Aorta (tissue), 5 donors: ENCODE results near the gene FRMD4A. TPM values are rescaled to one million over a fixed set of nuclear protein-coding genes. Genes with fewer than 3 reads are reported as not detected.

ENCODE experiments used
- ATAC-seq: fragments of 200-7000 bp; cut with Tn5 transposase; one replicate; pipeline ENCODE4 v1.9.1; 2022; ENCODE audit warnings: moderate library complexity; ENCODE audit not compliant: low FRiP score
- DNase-seq, 2 donors: peaks; one replicate each; pipeline ENCODE4 v3.0.0-alpha.2; 2020
- H3K27ac ChIP-seq, 2 donors: one replicate each; pipeline ENCODE4 v1.5.1; 2013; ENCODE audit warnings: low read length in 2 of 2, mild to moderate bottlenecking in 2 of 2, moderate library complexity in 2 of 2, control low read depth in 1 of 2, inconsistent platforms in 1 of 2, low read depth in 1 of 2
- H3K27me3 ChIP-seq, 2 donors: one replicate each; pipeline ENCODE4 v1.6.1; 2013; ENCODE audit warnings: control low read depth in 1 of 2, low read length in 1 of 2, mild to moderate bottlenecking in 1 of 2, moderate library complexity in 1 of 2; ENCODE audit not compliant: insufficient read depth in 2 of 2, control insufficient read depth in 1 of 2
- H3K36me3 ChIP-seq, 2 donors: one replicate each; pipeline ENCODE4 v1.6.1; 2013; ENCODE audit warnings: control low read depth in 1 of 2, low read length in 1 of 2, mild to moderate bottlenecking in 1 of 2; ENCODE audit not compliant: insufficient read depth in 2 of 2, control insufficient read depth in 1 of 2
- H3K4me1 ChIP-seq, 2 donors: one replicate each; pipeline ENCODE4 v1.6.1; 2013; ENCODE audit warnings: low read length in 2 of 2, control low read depth in 1 of 2, mild to moderate bottlenecking in 1 of 2, moderate library complexity in 1 of 2; ENCODE audit not compliant: insufficient read depth in 2 of 2, control insufficient read depth in 1 of 2
- H3K4me3 ChIP-seq, 2 donors: one replicate each; pipeline ENCODE4 v1.5.1; 2013; ENCODE audit warnings: low read length in 2 of 2, control low read depth in 1 of 2, mild to moderate bottlenecking in 1 of 2
- H3K9me3 ChIP-seq: one replicate; pipeline ENCODE4 v1.6.1; 2013; ENCODE audit warnings: mild to moderate bottlenecking, low read length; ENCODE audit not compliant: control insufficient read depth
- WGBS, 2 donors: extraction: QIAGEN DNeasy Blood & Tissue Kit; methylation state at CpG; one replicate each; pipeline ENCODE4 v1.1.7; 2013; 5-methylcytosine and 5-hydroxymethylcytosine counted together
- intact Hi-C, 2 donors: fragments of 100-400 bp; cut with DNase I; formaldehyde crosslinking; loops; one replicate each; pipeline versions ENCODE4 v1.14.2 to v1.15.0; 2022
- polyA plus RNA-seq, 2 donors: library from polyadenylated mRNA; stranded (reverse); fragments of 200-250 nt; gene quantifications; one replicate each; pipeline ENCODE4 v1.2.3, GENCODE V29; 2013
- total RNA-seq, 2 donors: library from RNA; stranded (reverse); fragmentation: NEBNext Ultra II Directional; extraction: Animal tissue kit (Norgen Biotek cat#: 25700); gene quantifications; one replicate each; pipeline ENCODE4 v1.2.1, GENCODE V29; 2021
- donor health status: healthy with polysubstance abuse.
- donor health status: Bipolar disorder and iron deficiency.
- donor health status: DM: no; HTN: no; CAD: no.
- donor health status: DM: no; HTN: no; CAD: no.
- donor health status: DM: yes; HTN: yes; CAD: no.

Gene FRMD4A
- total and polyA plus RNA-seq, 4 donors = 11.4 to 65.6 (median 39.7) TPM

- intact Hi-C loops = no loop called here
- WGBS, 2 donors = 36 to 38% methylated on average over 17 of the region's 17 CpGs
- DNase-seq (no peak), ATAC-seq (peak; percentile 46)
- Histone ChIP-seq H3K27ac (no peak overlapping the region), H3K4me3 (no peak overlapping the region), H3K9me3 (peaks cover 5% of the 10 kb centered on the region), H3K4me1 (no peaks in the 10 kb centered on the region), H3K36me3 (no peaks in the 10 kb centered on the region), H3K27me3 (peaks cover 0 to 1% of the 10 kb centered on the region in 2 donors)
Observed at GRCh38 chr10:14153570-14154055, 177.1 kb downstream of the FRMD4A start.

GRCh38 chr10:14151571-14151970, 179.2 kb downstream of the FRMD4A start:
- Histone ChIP-seq H3K4me1 (no peaks in the 10 kb centered on the region), H3K36me3 (no peaks in the 10 kb centered on the region), H3K27me3 (no peaks in the 10 kb centered on the region), H3K4me3 (no peak overlapping the region), H3K9me3 (peaks cover 4% of the 10 kb centered on the region), H3K27ac (no peak overlapping the region)
- no peak for ATAC-seq
- intact Hi-C loops = no loop called here
- WGBS, 2 donors = 17 to 19% methylated on average over 1 of the region's 1 CpG
- DNase-seq = no peak

GRCh38 chr10:14150526-14150925, 180.2 kb downstream of the FRMD4A start:
- WGBS, 2 donors = 64 to 69% methylated on average over 4 of the region's 4 CpGs
- no peaks in the 10 kb centered on the region for H3K27me3 ChIP-seq
- DNase-seq = no peak
- H3K36me3 ChIP-seq = no peaks in the 10 kb centered on the region
- H3K9me3 ChIP-seq = peaks cover 4% of the 10 kb centered on the region
- H3K4me1 ChIP-seq = no peaks in the 10 kb centered on the region
- H3K4me3 ChIP-seq = no peak overlapping the region
- no peak for ATAC-seq
- intact Hi-C loops = no loop called here
- H3K27ac ChIP-seq = no peak overlapping the region

- intact Hi-C loops = no loop called here
- H3K27me3 ChIP-seq = no peaks in the 10 kb centered on the region
- no peaks in the 10 kb centered on the region for H3K9me3 ChIP-seq
- H3K4me1 ChIP-seq = no peaks in the 10 kb centered on the region
- ATAC-seq = no peak
- no peak overlapping the region for H3K4me3 ChIP-seq
- no peak overlapping the region for H3K27ac ChIP-seq
- WGBS, 2 donors = 82 to 86% methylated on average over 4 of the region's 4 CpGs
- no peak for DNase-seq
- no peaks in the 10 kb centered on the region for H3K36me3 ChIP-seq
Observed at GRCh38 chr10:14146501-14146900, 184.2 kb downstream of the FRMD4A start.

GRCh38 chr10:14146025-14146424, 184.7 kb downstream of the FRMD4A start:
- DNase-seq (no peak), ATAC-seq (no peak)
- H3K27me3 ChIP-seq = no peaks in the 10 kb centered on the region
- no peak overlapping the region for H3K27ac ChIP-seq
- no peak overlapping the region for H3K4me3 ChIP-seq
- intact Hi-C loops = no loop called here
- no peaks in the 10 kb centered on the region for H3K4me1 ChIP-seq
- no peaks in the 10 kb centered on the region for H3K36me3 ChIP-seq
- WGBS, 2 donors = 71 to 79% methylated on average over 3 of the region's 3 CpGs
- H3K9me3 ChIP-seq = no peaks in the 10 kb centered on the region

- no peak overlapping the region for H3K4me3 ChIP-seq
- no peak for ATAC-seq
- no peaks in the 10 kb centered on the region for H3K4me1 ChIP-seq
- intact Hi-C loops = no loop called here
- no peaks in the 10 kb centered on the region for H3K27me3 ChIP-seq
- no peak overlapping the region for H3K27ac ChIP-seq
- 72% methylated on average over 4 of the region's 4 CpGs for WGBS, 2 donors
- no peak for DNase-seq
- no peaks in the 10 kb centered on the region for H3K36me3 ChIP-seq
- no peaks in the 10 kb centered on the region for H3K9me3 ChIP-seq
Observed at GRCh38 chr10:14144451-14144850, 186.3 kb downstream of the FRMD4A start.

GRCh38 chr10:14142606-14143250, 188.0 kb downstream of the FRMD4A start:
- Histone ChIP-seq H3K9me3 (no peaks in the 10 kb centered on the region), H3K27me3 (no peaks in the 10 kb centered on the region), H3K36me3 (no peaks in the 10 kb centered on the region), H3K4me3 (no peak overlapping the region), H3K27ac (no peak overlapping the region), H3K4me1 (no peaks in the 10 kb centered on the region)
- 83 to 96% methylated on average over 4 of the region's 4 CpGs for WGBS, 2 donors
- ATAC-seq = no peak
- DNase-seq = no peak
- intact Hi-C loops = no loop called here

- intact Hi-C loops = no loop called here
- Histone ChIP-seq H3K4me1 (no peaks in the 10 kb centered on the region), H3K36me3 (no peaks in the 10 kb centered on the region), H3K27me3 (no peaks in the 10 kb centered on the region), H3K27ac (no peak overlapping the region), H3K9me3 (no peaks in the 10 kb centered on the region), H3K4me3 (no peak overlapping the region)
- DNase-seq (no peak), ATAC-seq (no peak)
- 89 to 92% methylated on average over 5 of the region's 5 CpGs for WGBS, 2 donors
Observed at GRCh38 chr10:14141283-14141682, 189.4 kb downstream of the FRMD4A start.

- intact Hi-C loops = no loop called here
- no peak for ATAC-seq
- Histone ChIP-seq H3K36me3 (no peaks in the 10 kb centered on the region), H3K4me3 (no peak overlapping the region), H3K9me3 (no peaks in the 10 kb centered on the region), H3K27me3 (no peaks in the 10 kb centered on the region), H3K27ac (no peak overlapping the region), H3K4me1 (no peaks in the 10 kb centered on the region)
- WGBS, 2 donors = 79 to 97% methylated on average over 3 of the region's 3 CpGs
- no peak for DNase-seq
Observed at GRCh38 chr10:14137391-14137790, 193.3 kb downstream of the FRMD4A start.
